Neural progenitor cell (in vitro differentiated cells): Measurements from ENCODE around the gene GRM8. TPM values are rescaled to one million over a fixed set of nuclear protein-coding genes. Genes with fewer than 3 reads are reported as not detected.

Experiments used
- DNase-seq: peaks from one replicate; pipeline ENCODE4 v3.0.0-alpha.2; 2016; ENCODE audit warnings: low spot score
- H2AFZ ChIP-seq: fragments of 200-600 bp; sonication (generic); replicated peaks from 2 replicates; pipeline ENCODE4 v1.6.1; 2016; ENCODE audit warnings: antibody characterized with exemption
- H3F3A ChIP-seq: fragments of 200-600 bp; sonication (generic); 2 replicates; pipeline ENCODE4 v1.6.1; 2016; ENCODE audit warnings: antibody characterized with exemption, low read depth
- H3K27ac ChIP-seq: fragments of 200-600 bp; sonication (generic); 2 replicates; pipeline ENCODE4 v1.5.1; 2016; ENCODE audit warnings: mild to moderate bottlenecking
- H3K27me3 ChIP-seq: fragments of 200-600 bp; sonication (generic); 2 replicates; pipeline ENCODE4 v1.6.1; 2016; ENCODE audit warnings: mild to moderate bottlenecking, moderate library complexity
- H3K36me3 ChIP-seq: fragments of 200-600 bp; sonication (generic); 2 replicates; pipeline ENCODE4 v1.5.1; 2016
- H3K4me1 ChIP-seq: fragments of 200-600 bp; sonication (generic); 2 replicates; pipeline ENCODE4 v1.6.1; 2016; ENCODE audit warnings: mixed run types
- H3K4me2 ChIP-seq: fragments of 200-600 bp; sonication (generic); 2 replicates; pipeline ENCODE4 v1.6.1; 2016
- H3K4me3 ChIP-seq: fragments of 200-600 bp; sonication (generic); 2 replicates; pipeline ENCODE4 v1.5.1; 2016
- H3K79me2 ChIP-seq: fragments of 200-600 bp; sonication (generic); 2 replicates; pipeline ENCODE4 v1.6.1; 2016; ENCODE audit warnings: low read depth
- H3K9ac ChIP-seq: fragments of 200-600 bp; sonication (generic); 2 replicates; pipeline ENCODE4 v1.6.1; 2016
- H3K9me3 ChIP-seq: fragments of 200-600 bp; sonication (generic); 2 replicates; pipeline ENCODE4 v1.5.1; 2016; ENCODE audit warnings: low read depth
- H4K20me1 ChIP-seq: fragments of 200-600 bp; sonication (generic); 2 replicates; pipeline ENCODE4 v1.6.1; 2016; ENCODE audit warnings: low read depth
- H3K27ac Mint-ChIP-seq: 3 replicates; pipeline ENCODE4 v1.8.0; 2021; ENCODE audit warnings: mixed read lengths
- H3K27me3 Mint-ChIP-seq: 2 replicates; pipeline ENCODE4 v1.8.0; 2022; ENCODE audit warnings: low read depth, mild to moderate bottlenecking, inconsistent platforms, moderate library complexity, mixed read lengths; ENCODE audit not compliant: insufficient read depth
- H3K36me3 Mint-ChIP-seq: 3 replicates; pipeline ENCODE4 v1.8.0; 2021; ENCODE audit warnings: mixed read lengths
- H3K4me1 Mint-ChIP-seq: 3 replicates; pipeline ENCODE4 v1.8.0; 2021; ENCODE audit warnings: mixed read lengths
- H3K4me3 Mint-ChIP-seq: 3 replicates; pipeline ENCODE4 v1.8.0; 2021; ENCODE audit warnings: mild to moderate bottlenecking, moderate library complexity, mixed read lengths
- H3K9me3 Mint-ChIP-seq: 3 replicates; pipeline ENCODE4 v1.8.0; 2020; ENCODE audit warnings: mixed read lengths
- CTCF ChIP-seq: fragments of 200-600 bp; sonication (generic); IDR thresholded peaks from 2 replicates; pipeline ENCODE4 v1.5.1; 2017; ENCODE audit warnings: antibody characterized with exemption, mild to moderate bottlenecking
- EZH2 ChIP-seq: fragments of 200-600 bp; sonication (generic); IDR thresholded peaks from 2 replicates; pipeline ENCODE4 v1.6.1; 2017; ENCODE audit warnings: antibody characterized with exemption, mild to moderate bottlenecking, moderate library complexity
- EZH2phosphoT487 ChIP-seq: fragments of 200-600 bp; sonication (generic); IDR thresholded peaks from 2 replicates; pipeline ENCODE4 v1.6.1; 2017; ENCODE audit warnings: antibody characterized with exemption
- total RNA-seq: library from RNA; depleted of rRNA; stranded (reverse); fragments of >200 nt; gene quantifications from 2 replicates; pipeline ENCODE4 v1.2.3, GENCODE V29; 2015; ENCODE audit warnings: low replicate concordance

The GRM8 gene
- total RNA-seq, 1 donor from 2014 or later = 0.62 TPM

- H3K27ac Mint-ChIP-seq = no peak overlapping the region
- no peak overlapping the region for H3K4me3 ChIP-seq
- H3K27ac ChIP-seq = no peak overlapping the region
- H3K79me2 ChIP-seq = no peaks in the 10 kb centered on the region
- H3K36me3 ChIP-seq = no peaks in the 10 kb centered on the region
- no peaks in the 10 kb centered on the region for H4K20me1 ChIP-seq
- TF ChIP-seq CTCF (no peak), EZH2 (no peak), EZH2phosphoT487 (no peak)
- no peak overlapping the region for H3K9ac ChIP-seq
- H3K4me2 ChIP-seq = no peak overlapping the region
- H2AFZ ChIP-seq = no peak overlapping the region
- H3K9me3 ChIP-seq = no peaks in the 10 kb centered on the region
- H3K4me3 Mint-ChIP-seq = no peak overlapping the region
- no peak for DNase-seq
- H3K4me1 Mint-ChIP-seq = peaks cover 6% of the 10 kb centered on the region
- no peaks in the 10 kb centered on the region for H3K9me3 Mint-ChIP-seq
- no peaks in the 10 kb centered on the region for H3K27me3 Mint-ChIP-seq
- peaks cover 16% of the 10 kb centered on the region for H3K4me1 ChIP-seq
- no peaks in the 10 kb centered on the region for H3K27me3 ChIP-seq
- H3F3A ChIP-seq = peaks cover 17% of the 10 kb centered on the region
- no peaks in the 10 kb centered on the region for H3K36me3 Mint-ChIP-seq
Observed at GRCh38 chr7:126843883-126844282, 408.9 kb downstream of the GRM8 start.

- no peak for DNase-seq
- Mint-ChIP-seq H3K36me3 (no peaks in the 10 kb centered on the region), H3K4me3 (no peak overlapping the region), H3K4me1 (peaks cover 6% of the 10 kb centered on the region), H3K27ac (no peak overlapping the region), H3K9me3 (no peaks in the 10 kb centered on the region), H3K27me3 (no peaks in the 10 kb centered on the region)
- H3K79me2 ChIP-seq = no peaks in the 10 kb centered on the region
- peaks cover 17% of the 10 kb centered on the region for H3F3A ChIP-seq
- H3K4me1 ChIP-seq = peaks cover 16% of the 10 kb centered on the region
- no peak overlapping the region for H3K27ac ChIP-seq
- no peak overlapping the region for H2AFZ ChIP-seq
- H3K4me2 ChIP-seq = no peak overlapping the region
- no peaks in the 10 kb centered on the region for H3K9me3 ChIP-seq
- no peak overlapping the region for H3K4me3 ChIP-seq
- H3K9ac ChIP-seq = no peak overlapping the region
- no peaks in the 10 kb centered on the region for H3K27me3 ChIP-seq
- TF ChIP-seq EZH2 (no peak), EZH2phosphoT487 (no peak), CTCF (no peak)
- H4K20me1 ChIP-seq = no peaks in the 10 kb centered on the region
- no peaks in the 10 kb centered on the region for H3K36me3 ChIP-seq
Observed at GRCh38 chr7:126843336-126843735, 409.4 kb downstream of the GRM8 start.

GRCh38 chr7:126842451-126842850 is 410.3 kb downstream of the GRM8 start:
- Mint-ChIP-seq H3K27ac (no peak overlapping the region), H3K9me3 (no peaks in the 10 kb centered on the region), H3K36me3 (no peaks in the 10 kb centered on the region), H3K27me3 (no peaks in the 10 kb centered on the region), H3K4me3 (no peak overlapping the region), H3K4me1 (peaks cover 6% of the 10 kb centered on the region)
- H3K36me3 ChIP-seq = no peaks in the 10 kb centered on the region
- no peak overlapping the region for H3K4me2 ChIP-seq
- no peaks in the 10 kb centered on the region for H3K27me3 ChIP-seq
- H4K20me1 ChIP-seq = no peaks in the 10 kb centered on the region
- no peak overlapping the region for H3K4me3 ChIP-seq
- no peaks in the 10 kb centered on the region for H3K9me3 ChIP-seq
- no peak for DNase-seq
- peaks cover 17% of the 10 kb centered on the region for H3F3A ChIP-seq
- no peaks in the 10 kb centered on the region for H3K79me2 ChIP-seq
- no peak overlapping the region for H2AFZ ChIP-seq
- no peak overlapping the region for H3K9ac ChIP-seq
- no peak overlapping the region for H3K27ac ChIP-seq
- TF ChIP-seq EZH2phosphoT487 = no peak
- TF ChIP-seq EZH2 = no peak
- TF ChIP-seq CTCF = no peak
- H3K4me1 ChIP-seq = peaks cover 16% of the 10 kb centered on the region

GRCh38 chr7:126840869-126841268 is 411.9 kb downstream of the GRM8 start:
- Mint-ChIP-seq H3K27me3 (no peaks in the 10 kb centered on the region), H3K4me1 (peaks cover 6% of the 10 kb centered on the region), H3K36me3 (no peaks in the 10 kb centered on the region), H3K4me3 (no peak overlapping the region), H3K9me3 (no peaks in the 10 kb centered on the region), H3K27ac (no peak overlapping the region)
- no peak for DNase-seq
- no peaks in the 10 kb centered on the region for H3K36me3 ChIP-seq
- H3K27me3 ChIP-seq = no peaks in the 10 kb centered on the region
- no peaks in the 10 kb centered on the region for H3K79me2 ChIP-seq
- no peak overlapping the region for H3K9ac ChIP-seq
- H3K9me3 ChIP-seq = no peaks in the 10 kb centered on the region
- TF ChIP-seq EZH2 = no peak
- TF ChIP-seq CTCF = no peak
- TF ChIP-seq EZH2phosphoT487 = no peak
- no peak overlapping the region for H3K4me3 ChIP-seq
- H4K20me1 ChIP-seq = no peaks in the 10 kb centered on the region
- H3K4me2 ChIP-seq = no peak overlapping the region
- H2AFZ ChIP-seq = no peak overlapping the region
- H3F3A ChIP-seq = peaks cover 17% of the 10 kb centered on the region
- peaks cover 16% of the 10 kb centered on the region for H3K4me1 ChIP-seq
- H3K27ac ChIP-seq = no peak overlapping the region
